SK-N-SH (cell line): Measurements from ENCODE around the gene DFFB.

Experiments used
- EP300 ChIP-seq, 2 experiments: IDR thresholded peaks; 2 replicates each; pipeline versions ENCODE4 v1.4.0 to v1.6.1; 2012; ENCODE audit warnings: borderline replicate concordance in 1 of 2, low read depth in 1 of 2, low read length in 1 of 2
- GATA2 ChIP-seq: sonication (generic); formaldehyde crosslinking; IDR thresholded peaks from 2 replicates; pipeline ENCODE4 v1.5.0; 2020; ENCODE audit warnings: mild to moderate bottlenecking, missing genetic modification reagents
- MEF2A ChIP-seq: IDR thresholded peaks from 2 replicates; pipeline ENCODE4 v1.4.0; 2012; ENCODE audit warnings: low read depth, borderline replicate concordance
- TEAD4 ChIP-seq: IDR thresholded peaks from 2 replicates; pipeline ENCODE4 v1.4.0; 2012; ENCODE audit warnings: mild to moderate bottlenecking, borderline replicate concordance; ENCODE audit not compliant: insufficient read depth
- TF ChIP-seq, protein P1 (sequence below): IDR thresholded peaks from 2 replicates; pipeline ENCODE4 v1.6.1; 2012; ENCODE audit warnings: mild to moderate bottlenecking, low read depth, low read length, moderate library complexity
- TF ChIP-seq, protein P2 (sequence below): fragments of 200-600 bp; sonication (generic); IDR thresholded peaks from 2 replicates; pipeline ENCODE4 v1.6.1; 2017; ENCODE audit warnings: antibody characterized with exemption, mild to moderate bottlenecking, moderate library complexity
- TF ChIP-seq, protein P3 (sequence below): IDR thresholded peaks from 2 replicates; pipeline ENCODE4 v1.4.0; 2012; ENCODE audit warnings: low read depth, borderline replicate concordance

DNA sequence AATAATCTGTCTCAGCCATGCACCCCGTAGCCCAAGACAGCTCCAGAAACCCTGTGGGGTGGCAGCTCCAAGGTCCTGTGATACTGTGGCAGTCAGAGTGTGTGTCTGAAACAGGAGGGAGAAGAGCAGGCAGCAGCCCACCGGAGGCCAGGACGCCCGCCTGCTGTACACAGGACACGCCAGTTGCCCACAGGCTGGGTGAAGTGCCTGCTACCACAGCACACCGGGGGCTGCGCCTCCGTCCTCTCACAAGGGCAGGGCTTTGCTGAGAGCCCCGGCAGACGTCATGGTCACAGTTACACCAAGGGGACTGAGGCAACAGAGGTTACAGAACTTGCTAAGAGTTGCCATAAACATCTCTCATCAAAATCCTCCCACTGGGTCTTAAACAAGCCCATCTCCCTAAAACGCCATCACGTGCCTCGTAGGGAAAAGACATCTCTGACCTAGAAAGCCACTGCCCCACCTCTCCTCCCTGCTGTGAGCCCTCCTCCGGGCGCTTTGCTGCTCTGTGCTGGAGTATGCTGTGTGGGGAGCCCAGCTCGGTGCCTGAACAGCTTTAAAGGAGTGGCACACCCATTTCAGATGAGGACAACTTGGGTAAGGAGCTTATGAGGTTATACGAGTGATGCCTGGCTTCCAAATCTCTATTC lies 37.5 kb downstream of the DFFB start:
- TF ChIP-seq, protein P1, sequence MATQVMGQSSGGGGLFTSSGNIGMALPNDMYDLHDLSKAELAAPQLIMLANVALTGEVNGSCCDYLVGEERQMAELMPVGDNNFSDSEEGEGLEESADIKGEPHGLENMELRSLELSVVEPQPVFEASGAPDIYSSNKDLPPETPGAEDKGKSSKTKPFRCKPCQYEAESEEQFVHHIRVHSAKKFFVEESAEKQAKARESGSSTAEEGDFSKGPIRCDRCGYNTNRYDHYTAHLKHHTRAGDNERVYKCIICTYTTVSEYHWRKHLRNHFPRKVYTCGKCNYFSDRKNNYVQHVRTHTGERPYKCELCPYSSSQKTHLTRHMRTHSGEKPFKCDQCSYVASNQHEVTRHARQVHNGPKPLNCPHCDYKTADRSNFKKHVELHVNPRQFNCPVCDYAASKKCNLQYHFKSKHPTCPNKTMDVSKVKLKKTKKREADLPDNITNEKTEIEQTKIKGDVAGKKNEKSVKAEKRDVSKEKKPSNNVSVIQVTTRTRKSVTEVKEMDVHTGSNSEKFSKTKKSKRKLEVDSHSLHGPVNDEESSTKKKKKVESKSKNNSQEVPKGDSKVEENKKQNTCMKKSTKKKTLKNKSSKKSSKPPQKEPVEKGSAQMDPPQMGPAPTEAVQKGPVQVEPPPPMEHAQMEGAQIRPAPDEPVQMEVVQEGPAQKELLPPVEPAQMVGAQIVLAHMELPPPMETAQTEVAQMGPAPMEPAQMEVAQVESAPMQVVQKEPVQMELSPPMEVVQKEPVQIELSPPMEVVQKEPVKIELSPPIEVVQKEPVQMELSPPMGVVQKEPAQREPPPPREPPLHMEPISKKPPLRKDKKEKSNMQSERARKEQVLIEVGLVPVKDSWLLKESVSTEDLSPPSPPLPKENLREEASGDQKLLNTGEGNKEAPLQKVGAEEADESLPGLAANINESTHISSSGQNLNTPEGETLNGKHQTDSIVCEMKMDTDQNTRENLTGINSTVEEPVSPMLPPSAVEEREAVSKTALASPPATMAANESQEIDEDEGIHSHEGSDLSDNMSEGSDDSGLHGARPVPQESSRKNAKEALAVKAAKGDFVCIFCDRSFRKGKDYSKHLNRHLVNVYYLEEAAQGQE, result no peak
- TF ChIP-seq, protein P2, sequence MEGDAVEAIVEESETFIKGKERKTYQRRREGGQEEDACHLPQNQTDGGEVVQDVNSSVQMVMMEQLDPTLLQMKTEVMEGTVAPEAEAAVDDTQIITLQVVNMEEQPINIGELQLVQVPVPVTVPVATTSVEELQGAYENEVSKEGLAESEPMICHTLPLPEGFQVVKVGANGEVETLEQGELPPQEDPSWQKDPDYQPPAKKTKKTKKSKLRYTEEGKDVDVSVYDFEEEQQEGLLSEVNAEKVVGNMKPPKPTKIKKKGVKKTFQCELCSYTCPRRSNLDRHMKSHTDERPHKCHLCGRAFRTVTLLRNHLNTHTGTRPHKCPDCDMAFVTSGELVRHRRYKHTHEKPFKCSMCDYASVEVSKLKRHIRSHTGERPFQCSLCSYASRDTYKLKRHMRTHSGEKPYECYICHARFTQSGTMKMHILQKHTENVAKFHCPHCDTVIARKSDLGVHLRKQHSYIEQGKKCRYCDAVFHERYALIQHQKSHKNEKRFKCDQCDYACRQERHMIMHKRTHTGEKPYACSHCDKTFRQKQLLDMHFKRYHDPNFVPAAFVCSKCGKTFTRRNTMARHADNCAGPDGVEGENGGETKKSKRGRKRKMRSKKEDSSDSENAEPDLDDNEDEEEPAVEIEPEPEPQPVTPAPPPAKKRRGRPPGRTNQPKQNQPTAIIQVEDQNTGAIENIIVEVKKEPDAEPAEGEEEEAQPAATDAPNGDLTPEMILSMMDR, result no peak
- TF ChIP-seq EP300 (IDR thresholded peaks at IDR 0.05; ENCODE audit: borderline replicate concordance in 1 of 2, low read depth in 1 of 2, low read length in 1 of 2) (no peak), MEF2A (no peak), TEAD4 (no peak), GATA2 (no peak)
- TF ChIP-seq, protein P3, sequence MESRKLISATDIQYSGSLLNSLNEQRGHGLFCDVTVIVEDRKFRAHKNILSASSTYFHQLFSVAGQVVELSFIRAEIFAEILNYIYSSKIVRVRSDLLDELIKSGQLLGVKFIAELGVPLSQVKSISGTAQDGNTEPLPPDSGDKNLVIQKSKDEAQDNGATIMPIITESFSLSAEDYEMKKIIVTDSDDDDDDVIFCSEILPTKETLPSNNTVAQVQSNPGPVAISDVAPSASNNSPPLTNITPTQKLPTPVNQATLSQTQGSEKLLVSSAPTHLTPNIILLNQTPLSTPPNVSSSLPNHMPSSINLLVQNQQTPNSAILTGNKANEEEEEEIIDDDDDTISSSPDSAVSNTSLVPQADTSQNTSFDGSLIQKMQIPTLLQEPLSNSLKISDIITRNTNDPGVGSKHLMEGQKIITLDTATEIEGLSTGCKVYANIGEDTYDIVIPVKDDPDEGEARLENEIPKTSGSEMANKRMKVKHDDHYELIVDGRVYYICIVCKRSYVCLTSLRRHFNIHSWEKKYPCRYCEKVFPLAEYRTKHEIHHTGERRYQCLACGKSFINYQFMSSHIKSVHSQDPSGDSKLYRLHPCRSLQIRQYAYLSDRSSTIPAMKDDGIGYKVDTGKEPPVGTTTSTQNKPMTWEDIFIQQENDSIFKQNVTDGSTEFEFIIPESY, result no peak
